Heart right ventricle (tissue), 16 donors: ENCODE measurements around the gene SIGLEC9. TPM values are rescaled to one million over a fixed set of nuclear protein-coding genes. Genes with fewer than 3 reads are reported as not detected.

Experiments used
- ATAC-seq, 8 donors: fragments of 200-7000 bp; cut with Tn5 transposase; one replicate each; pipeline ENCODE4 v1.9.1; 2020; ENCODE audit warnings: mild to moderate bottlenecking in 8 of 8, moderate library complexity in 8 of 8, moderate number of reproducible peaks in 1 of 8
- DNase-seq, 2 donors: peaks; one replicate each; pipeline ENCODE4 v3.0.0-alpha.2; 2020
- H3K27ac ChIP-seq, 10 donors: fragments of 200-600 bp; sonication (generic) in 2 of 10; one replicate each; pipeline versions ENCODE4 v1.5.0 to v1.8.0; 2020 to 2022; ENCODE audit warnings: mild to moderate bottlenecking in 3 of 10
- H3K27me3 ChIP-seq, 7 donors: fragments of 200-600 bp; one replicate each; pipeline ENCODE4 v1.8.0; 2021 to 2022; ENCODE audit warnings: mild to moderate bottlenecking in 2 of 7
- H3K36me3 ChIP-seq, 9 donors: fragments of 200-600 bp; sonication (generic) in 1 of 9; one replicate each; pipeline versions ENCODE4 v1.5.0 to v1.8.0; 2020 to 2022; ENCODE audit warnings: mild to moderate bottlenecking in 2 of 9
- H3K4me1 ChIP-seq, 9 donors: fragments of 200-600 bp; sonication (generic) in 1 of 9; one replicate each; pipeline versions ENCODE4 v1.5.0 to v1.8.0; 2020 to 2022; ENCODE audit warnings: mild to moderate bottlenecking in 4 of 9
- H3K4me3 ChIP-seq, 10 donors: fragments of 200-600 bp; sonication (generic) in 2 of 10; one replicate each; pipeline versions ENCODE4 v1.5.0 to v1.8.0; 2020 to 2022; ENCODE audit warnings: mild to moderate bottlenecking in 7 of 10, moderate library complexity in 2 of 10
- H3K9me3 ChIP-seq, 11 donors: fragments of 200-600 bp in 10 of 11; sonication (generic) in 2 of 11; one replicate each; pipeline versions ENCODE4 v1.5.0 to v1.8.0; 2013 to 2022; ENCODE audit warnings: mild to moderate bottlenecking in 2 of 11, control low read depth in 1 of 11, moderate library complexity in 1 of 11
- WGBS, 2 donors: extraction: QIAGEN DNeasy Blood & Tissue Kit; methylation state at CpG; one replicate each; pipeline ENCODE4 v1.1.7; 2013; ENCODE audit warnings: inconsistent platforms in 1 of 2; 5-methylcytosine and 5-hydroxymethylcytosine counted together
- intact Hi-C, 10 donors: fragments of 100-400 bp; cut with DNase I; formaldehyde crosslinking; loops; one replicate each; pipeline versions ENCODE4 v1.11.1 to v1.14.2; 2022
- polyA plus RNA-seq, 2 donors: library from polyadenylated mRNA; stranded (reverse); fragments of 200-250 nt; gene quantifications; one replicate each; pipeline ENCODE4 v1.2.3, GENCODE V29; 2013
- total RNA-seq, 10 donors: library from RNA; stranded (reverse); fragmentation: NEBNext Ultra II Directional in 3 of 10; extraction: Animal tissue kit (Norgen Biotek cat#: 25700) in 3 of 10; gene quantifications; one replicate each; pipeline versions ENCODE4 v1.2.1 to v1.2.4, GENCODE V29; 2021 to 2023
- TF ChIP-seq, protein P1 (sequence below), 9 donors: fragments of 200-600 bp; sonication (generic) in 2 of 9; IDR thresholded peaks; one replicate each; pipeline versions ENCODE4 v1.5.0 to v1.8.0; 2021 to 2022; ENCODE audit warnings: antibody characterized with exemption in 9 of 9, mild to moderate bottlenecking in 5 of 9, moderate library complexity in 1 of 9
- donor health status: Arrhythmogenic right ventricular cardiomyopathy.
- donor health status: ischemic (EF 13 %, LVEDD 7.1; RV severe dilation, severe dysfunction).
- donor health status: healthy with polysubstance abuse.
- donor health status: DM: no; HTN: yes; CAD: no.
- donor health status: DM: no; HTN: no; CAD: no.
- donor health status: ischemic (EF 25% LVEDD 6.9; RV normal size, moderate dysfunction).
- donor health status: ischemic (EF 25% LVEDD 5.7; RV mildly dilated, moderate dysfunction).
- donor health status: healthy.
- donor health status: DM: yes; HTN: yes; CAD: no.
- donor health status: Ischemic cardiomyopathy.
- donor health status: ischemic (EF 35%, LVEDD 5.7; RV mildly dilated, moderate dysfunction).
- donor health status: nonischemic (EF 11% LVEDD 7.7; RV severe dilation, severe dysfunction).
- donor health status: DM: yes; HTN: yes; CAD: no.
- donor health status: PGD.
- donor health status: ischemic (EF 29% LVEDD 5.4; RV normal size, mild dysfunction).
- donor health status: nonischemic (EF 23%, LVEDD 6.1; RV moderate dilation, normal function).

The SIGLEC9 gene
- total and polyA plus RNA-seq, 12 donors = 0.41 to 7.0 (median 1.1) TPM; not detected in 1

DNA sequence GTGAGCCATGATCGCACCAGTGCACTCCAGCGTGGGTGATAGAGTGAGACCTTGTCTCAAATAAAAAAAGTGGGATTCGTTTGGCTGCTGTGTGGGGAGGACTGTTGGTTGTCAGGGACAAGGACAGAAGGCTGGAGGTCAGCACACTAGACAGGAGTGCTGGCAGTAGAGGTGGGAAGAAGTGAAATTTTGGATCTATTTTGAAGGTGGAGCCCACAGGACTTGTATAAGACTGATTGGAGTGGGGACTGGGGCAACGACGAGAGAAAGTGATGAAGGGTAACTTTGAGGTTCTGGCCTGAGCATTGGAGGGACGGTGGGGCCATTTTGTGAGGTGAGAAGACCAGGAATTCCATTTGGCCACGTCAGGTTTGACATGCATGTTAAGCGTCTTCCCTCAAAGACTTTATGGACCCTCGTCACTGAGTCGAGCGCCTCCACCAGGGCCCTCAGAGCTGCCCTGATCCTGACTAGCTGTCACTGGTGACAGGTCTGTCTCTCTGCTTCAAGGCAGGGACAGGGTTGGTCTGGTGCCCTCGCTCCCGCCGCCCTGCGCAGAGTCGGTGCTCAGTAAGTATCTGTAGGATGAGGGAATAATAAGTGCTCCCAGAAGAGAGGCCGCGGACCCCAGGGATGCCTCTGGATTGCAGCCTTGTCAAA is 17.2 kb upstream of the SIGLEC9 start:
- DNase-seq (no peak), ATAC-seq (peak in 6 of 8 donors; percentile 1 to 33 (median 12))
- TF ChIP-seq, protein P1, sequence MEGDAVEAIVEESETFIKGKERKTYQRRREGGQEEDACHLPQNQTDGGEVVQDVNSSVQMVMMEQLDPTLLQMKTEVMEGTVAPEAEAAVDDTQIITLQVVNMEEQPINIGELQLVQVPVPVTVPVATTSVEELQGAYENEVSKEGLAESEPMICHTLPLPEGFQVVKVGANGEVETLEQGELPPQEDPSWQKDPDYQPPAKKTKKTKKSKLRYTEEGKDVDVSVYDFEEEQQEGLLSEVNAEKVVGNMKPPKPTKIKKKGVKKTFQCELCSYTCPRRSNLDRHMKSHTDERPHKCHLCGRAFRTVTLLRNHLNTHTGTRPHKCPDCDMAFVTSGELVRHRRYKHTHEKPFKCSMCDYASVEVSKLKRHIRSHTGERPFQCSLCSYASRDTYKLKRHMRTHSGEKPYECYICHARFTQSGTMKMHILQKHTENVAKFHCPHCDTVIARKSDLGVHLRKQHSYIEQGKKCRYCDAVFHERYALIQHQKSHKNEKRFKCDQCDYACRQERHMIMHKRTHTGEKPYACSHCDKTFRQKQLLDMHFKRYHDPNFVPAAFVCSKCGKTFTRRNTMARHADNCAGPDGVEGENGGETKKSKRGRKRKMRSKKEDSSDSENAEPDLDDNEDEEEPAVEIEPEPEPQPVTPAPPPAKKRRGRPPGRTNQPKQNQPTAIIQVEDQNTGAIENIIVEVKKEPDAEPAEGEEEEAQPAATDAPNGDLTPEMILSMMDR (IDR thresholded peaks at IDR 0.05) = no peak
- intact Hi-C loops = loop anchor here in 5 of 10 donors (5.0 to 10.0 kb wide), 4 partner anchors 60 to 490 kb away; partner anchors contain the start of genes CLDND2 (in 1 of the 5) and ETFB (in 1 of the 5)
- WGBS, 2 donors = 18% methylated on average over 18 of the region's 18 CpGs
- H3K4me3 ChIP-seq = peak overlapping the region; percentile 67 to 89 (median 75)
- H3K9me3 ChIP-seq = no peaks in the 10 kb centered on the region
- H3K36me3 ChIP-seq = peaks cover 0 to 24% (median 6%) of the 10 kb centered on the region in 9 donors
- peaks cover 0 to 24% (median 17%) of the 10 kb centered on the region in 9 donors for H3K4me1 ChIP-seq
- peak overlapping the region in 9 of 10 donors; percentile 58 to 86 (median 74) for H3K27ac ChIP-seq
- H3K27me3 ChIP-seq = no peaks in the 10 kb centered on the region

DNA sequence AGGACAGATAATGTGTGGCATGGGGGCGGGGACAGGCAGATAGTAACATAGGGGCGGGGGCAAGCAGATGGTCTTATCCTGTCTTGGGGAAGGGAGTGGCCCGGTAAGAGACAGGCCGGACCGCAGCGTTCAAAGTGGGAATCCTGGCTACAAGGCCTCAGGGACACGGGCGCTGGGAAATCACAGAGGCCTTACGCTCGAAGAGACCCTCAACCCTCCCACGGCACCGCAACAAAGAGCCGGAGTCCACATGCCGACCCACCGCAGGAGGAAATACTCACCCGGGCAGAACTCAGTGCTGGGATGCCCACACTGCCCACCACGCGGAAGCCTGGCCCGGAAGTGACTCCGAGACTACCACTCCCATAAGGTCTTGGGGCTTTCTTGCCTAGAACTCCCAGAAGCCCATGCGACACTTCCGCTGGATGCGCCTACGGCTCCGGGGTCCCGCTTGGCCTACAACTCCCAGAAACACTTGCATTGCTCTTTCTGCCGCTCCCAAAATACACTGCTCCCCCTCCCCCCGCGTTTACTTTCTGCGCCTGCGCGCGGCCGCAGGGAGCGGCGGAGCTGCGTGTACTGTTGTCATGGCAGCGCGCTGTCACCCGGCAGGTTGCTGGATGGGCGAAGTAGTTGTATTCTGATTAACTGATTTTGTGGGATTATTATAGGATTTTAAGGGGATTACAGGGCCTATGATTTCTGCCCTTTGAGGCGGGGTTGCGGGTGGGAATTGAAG is 16.5 kb upstream of the SIGLEC9 start, which contains the start of gene CTU1:
CTU1 (minus strand) TSS at position 344 of the 739 bp plus-strand sequence. CDS start 3,840 bp downstream, outside the sequence.
- WGBS, 2 donors = 0 to 1% methylated on average over 43 of the region's 43 CpGs
- Histone ChIP-seq H3K4me3 (peak within 1 kb of the TSS; percentile 67 to 89 (median 75)), H3K36me3 (peaks cover 0 to 17% (median 6%) of the 10 kb centered on the region in 9 donors), H3K9me3 (no peaks in the 10 kb centered on the region), H3K27me3 (no peaks in the 10 kb centered on the region), H3K27ac (peak within 1 kb of the TSS in 9 of 10 donors; percentile 58 to 86 (median 74)), H3K4me1 (peaks cover 0 to 24% (median 17%) of the 10 kb centered on the region in 9 donors)
- peak; percentile 96 to 99 for DNase-seq
- intact Hi-C loops = loop anchor here in 5 of 10 donors (5.0 to 10.0 kb wide), 4 partner anchors 59 to 489 kb away; partner anchors contain the start of genes CLDND2 (in 1 of the 5) and ETFB (in 1 of the 5)
- TF ChIP-seq, protein P1 (IDR thresholded peaks at IDR 0.05) = peak in 2 of 9 donors; percentile 7 to 26
- ATAC-seq = peak; percentile 98 to 99 (median 99)

DNA sequence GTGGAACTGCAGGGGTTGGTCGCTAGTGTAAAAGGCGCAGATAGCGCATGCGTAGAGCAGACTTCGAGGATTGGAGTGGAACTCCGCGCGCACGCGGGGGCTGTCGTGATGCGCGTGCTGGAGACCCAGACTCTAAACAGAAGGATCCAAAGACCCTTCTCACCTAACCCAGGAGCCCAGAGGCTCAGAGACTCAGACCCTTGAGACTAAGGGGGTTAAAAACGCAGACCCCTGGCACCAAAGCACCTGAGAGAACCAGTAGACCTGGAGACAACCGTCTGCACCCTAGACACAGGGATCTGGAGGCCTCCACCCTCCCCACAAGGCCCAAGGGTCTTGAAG is 15.9 kb upstream of the SIGLEC9 start:
- WGBS, 2 donors = 1 to 2% methylated on average over 15 of the region's 15 CpGs
- peak overlapping the region in 9 of 10 donors; percentile 50 to 86 (median 72) for H3K27ac ChIP-seq
- H3K36me3 ChIP-seq = peaks cover 0 to 11% (median 2%) of the 10 kb centered on the region in 9 donors
- intact Hi-C loops = loop anchor here in 5 of 10 donors (5.0 to 10.0 kb wide), 4 partner anchors 59 to 489 kb away; partner anchors contain the start of genes CLDND2 (in 1 of the 5) and ETFB (in 1 of the 5)
- H3K27me3 ChIP-seq = peaks cover 0 to 2% (median 0%) of the 10 kb centered on the region in 7 donors
- peak; percentile 46 to 74 (median 62) for ATAC-seq
- DNase-seq = no peak
- peak overlapping the region; percentile 27 to 89 (median 72) for H3K4me3 ChIP-seq
- TF ChIP-seq, protein P1 (IDR thresholded peaks at IDR 0.05) = no peak
- no peaks in the 10 kb centered on the region for H3K9me3 ChIP-seq
- peaks cover 0 to 26% (median 17%) of the 10 kb centered on the region in 9 donors for H3K4me1 ChIP-seq

DNA sequence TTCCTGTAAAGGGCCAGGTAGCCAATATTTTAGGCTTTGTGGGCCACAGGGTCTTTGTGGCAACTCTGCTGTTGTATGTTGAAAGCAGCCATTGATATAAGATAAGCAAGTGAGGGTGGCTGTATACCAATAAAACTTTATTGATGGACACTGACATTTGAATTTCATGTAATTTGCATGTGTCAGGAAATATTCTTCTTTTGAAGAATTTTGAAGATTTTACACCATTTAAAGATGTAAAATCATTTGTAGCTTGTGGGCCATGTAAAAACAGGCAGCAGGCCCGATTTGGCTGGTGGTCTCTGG is 14.1 kb upstream of the SIGLEC9 start:
- Histone ChIP-seq H3K4me3 (no peak overlapping the region), H3K4me1 (peaks cover 0 to 41% (median 15%) of the 10 kb centered on the region in 9 donors), H3K27ac (no peak overlapping the region), H3K9me3 (no peaks in the 10 kb centered on the region), H3K36me3 (no peaks in the 10 kb centered on the region), H3K27me3 (peaks cover 0 to 13% (median 0%) of the 10 kb centered on the region in 7 donors)
- 68 to 80% methylated on average over 1 of the region's 1 CpG for WGBS, 2 donors
- TF ChIP-seq, protein P1 (IDR thresholded peaks at IDR 0.05) = no peak
- no peak for ATAC-seq
- intact Hi-C loops = no loop called here
- DNase-seq = no peak
